Stimulated activated CD8-positive, alpha-beta memory T cell treated with anti-CD3 and anti-CD28 coated beads, Interleukin-7, amount 100 ng/mL, for 1 hour (primary cell): ENCODE data around the gene TMEM87B.

Source experiments
- DNase-seq, 2 donors: peaks; one replicate each; pipeline ENCODE4 v3.0.0-alpha.2; 2020; ENCODE audit warnings: low read depth in 2 of 2

Gene TMEM87B

DNA sequence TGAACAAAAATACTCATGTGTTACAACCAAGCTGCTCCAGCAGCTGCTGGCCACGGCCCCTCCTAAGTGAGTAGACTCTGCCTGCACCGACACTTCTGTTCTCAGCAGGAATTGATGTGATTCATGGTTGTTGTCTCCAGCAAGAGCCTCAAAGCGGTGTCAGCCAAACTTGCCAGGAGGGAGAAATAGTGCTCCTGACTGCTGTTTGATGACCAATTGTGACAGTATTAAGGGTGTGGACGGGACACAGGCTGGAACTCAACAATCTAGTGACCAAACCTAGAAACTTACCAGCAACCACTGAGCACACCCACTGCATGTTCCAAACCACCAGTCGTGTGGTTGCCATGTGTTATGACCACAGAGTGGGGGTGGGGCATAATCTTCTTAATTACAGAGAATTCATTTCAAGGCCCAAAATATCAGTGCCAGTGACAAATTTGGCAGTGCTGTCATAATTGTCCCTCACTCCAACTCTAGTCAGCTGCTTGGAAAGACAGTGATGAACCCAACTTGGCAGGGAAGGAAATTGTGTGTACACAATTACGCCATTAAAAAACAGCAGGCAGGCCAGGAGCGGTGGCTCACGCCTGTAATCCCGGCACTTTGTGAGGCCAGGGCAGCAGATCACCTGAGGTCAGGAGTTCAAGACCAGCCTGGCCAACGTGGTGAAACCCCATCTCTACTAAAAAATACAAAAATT is 113.5 kb downstream of the TMEM87B start:
- no peak for DNase-seq
